ENCODE results near the gene SF3A1.

SF3A1 gene

GRCh38 chr22:30285176-30285845 lies 71.4 kb downstream of the SF3A1 start:
- DNase-seq, result no peak

DNA sequence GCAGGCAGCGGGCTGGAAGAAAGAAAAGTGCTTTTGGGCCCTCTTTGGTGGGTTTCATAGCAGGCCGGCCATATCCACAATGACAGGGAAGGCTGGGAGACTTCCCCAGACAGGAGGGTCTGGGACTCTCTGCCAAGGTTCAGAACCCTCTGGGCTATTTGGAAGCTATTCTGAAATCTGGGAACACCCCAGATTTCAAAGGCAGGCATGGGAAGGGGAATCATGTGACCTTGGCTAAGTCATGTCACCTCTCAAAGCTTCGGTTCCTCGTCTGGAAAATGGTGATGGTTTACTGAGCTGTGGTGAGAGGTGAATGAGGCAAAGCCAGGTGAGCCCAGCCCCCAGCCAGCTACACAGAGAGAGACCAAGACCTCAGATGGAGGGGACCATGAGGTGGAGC lies 72.0 kb downstream of the SF3A1 start:
- no peak for DNase-seq

DNA sequence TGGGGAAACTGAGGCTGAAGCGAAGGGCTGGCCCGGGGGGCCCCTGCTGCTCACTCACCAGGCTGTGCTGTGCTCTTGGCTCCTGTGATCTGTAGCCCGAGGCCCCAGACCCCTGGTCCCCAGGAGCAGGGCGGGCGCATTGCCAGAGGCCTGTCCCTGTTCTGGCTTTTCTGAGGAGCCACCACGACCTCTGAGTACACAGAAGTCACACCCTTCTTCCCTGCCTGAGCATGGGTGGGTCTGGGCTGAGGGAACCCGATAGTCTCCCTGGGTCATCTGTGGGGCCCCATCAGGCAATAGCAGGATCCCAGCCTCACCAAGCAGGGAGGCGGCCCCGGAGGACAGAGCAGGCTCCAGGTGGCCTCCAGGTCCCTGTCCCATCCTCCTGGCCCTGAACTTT lies 72.5 kb downstream of the SF3A1 start:
- DNase-seq, result no peak

- DNase-seq, result no peak
Measured at GRCh38 chr22:30283342-30283741, 73.4 kb downstream of the SF3A1 start.

GRCh38 chr22:30282616-30283046 lies 74.1 kb downstream of the SF3A1 start:
- DNase-seq, result no peak
